ENCODE results near the gene CEMIP2.
A peak's percentile ranks its signal among the peaks of the same experiment; 100 is the strongest.
"Not testable (repeated sequence)": the region's sequence is repeated elsewhere in the genome, so short reads cannot be mapped to it uniquely, and the experiment has no call there.

The CEMIP2 gene

GRCh38 chr9:71663216-71663615 lies 105.1 kb downstream of the CEMIP2 start:
- no peak overlapping the region for H3K4me3 ChIP-seq (ENCODE audit: low read length)
- DNase-seq (ENCODE audit: low read depth): peak; percentile 57
- no peak for TF ChIP-seq CTCF (conservative IDR thresholded peaks at IDR 0.05; ENCODE audit: low read length)

GRCh38 chr9:71662082-71662481 lies 106.2 kb downstream of the CEMIP2 start:
- TF ChIP-seq CTCF (conservative IDR thresholded peaks at IDR 0.05; ENCODE audit: low read length): no peak
- peak; percentile 45 for DNase-seq (ENCODE audit: low read depth)
- H3K4me3 ChIP-seq (ENCODE audit: low read length): no peak overlapping the region

- not testable (repeated sequence) for H3K4me3 ChIP-seq (ENCODE audit: low read length); DNase-seq (ENCODE audit: low read depth)
Measured at GRCh38 chr9:71657276-71657675, 111.0 kb downstream of the CEMIP2 start.

- no peak overlapping the region for H3K4me3 ChIP-seq (ENCODE audit: low read length)
- no peak for DNase-seq (ENCODE audit: low read depth)
- no peak for TF ChIP-seq CTCF (conservative IDR thresholded peaks at IDR 0.05; ENCODE audit: low read length)
Measured at GRCh38 chr9:71656496-71656895, 111.8 kb downstream of the CEMIP2 start.

GRCh38 chr9:71655778-71656177 lies 112.5 kb downstream of the CEMIP2 start:
- no peak for DNase-seq (ENCODE audit: low read depth)
- no peak overlapping the region for H3K4me3 ChIP-seq (ENCODE audit: low read length)

GRCh38 chr9:71655141-71655540 lies 113.2 kb downstream of the CEMIP2 start:
- no peak for DNase-seq (ENCODE audit: low read depth)
- TF ChIP-seq CTCF (conservative IDR thresholded peaks at IDR 0.05; ENCODE audit: low read length): no peak
- no peak overlapping the region for H3K4me3 ChIP-seq (ENCODE audit: low read length)

More at GRCh38 chr9:71655778-71656177, 112.5 kb downstream of the CEMIP2 start:
- no peak for TF ChIP-seq CTCF (conservative IDR thresholded peaks at IDR 0.05; ENCODE audit: low read length)

GRCh38 chr9:71652480-71652879 lies 115.8 kb downstream of the CEMIP2 start:
- DNase-seq (ENCODE audit: low read depth): no peak
- TF ChIP-seq CTCF (conservative IDR thresholded peaks at IDR 0.05; ENCODE audit: low read length): no peak
- no peak overlapping the region for H3K4me3 ChIP-seq (ENCODE audit: low read length)

GRCh38 chr9:71648453-71648852 lies 119.9 kb downstream of the CEMIP2 start:
- no peak for DNase-seq (ENCODE audit: low read depth)
- no peak overlapping the region for H3K4me3 ChIP-seq (ENCODE audit: low read length)
- TF ChIP-seq CTCF (conservative IDR thresholded peaks at IDR 0.05; ENCODE audit: low read length): no peak

Measured in AG10803 (cell line).